K562 treated with DMSO at 1 percent for 24 hours (cell line): ENCODE results near the gene ALDH4A1. TPM values are rescaled to one million over a fixed set of nuclear protein-coding genes. Genes with fewer than 3 reads are reported as not detected.

Source experiments
- total RNA-seq: library from RNA; unstranded; fragments of 300-600 nt; gene quantifications from 2 replicates; pipeline ENCODE4 v1.2.3, GENCODE V29; 2022; ENCODE audit warnings: low read depth; ENCODE audit not compliant: insufficient read depth

ALDH4A1 gene, protein sequence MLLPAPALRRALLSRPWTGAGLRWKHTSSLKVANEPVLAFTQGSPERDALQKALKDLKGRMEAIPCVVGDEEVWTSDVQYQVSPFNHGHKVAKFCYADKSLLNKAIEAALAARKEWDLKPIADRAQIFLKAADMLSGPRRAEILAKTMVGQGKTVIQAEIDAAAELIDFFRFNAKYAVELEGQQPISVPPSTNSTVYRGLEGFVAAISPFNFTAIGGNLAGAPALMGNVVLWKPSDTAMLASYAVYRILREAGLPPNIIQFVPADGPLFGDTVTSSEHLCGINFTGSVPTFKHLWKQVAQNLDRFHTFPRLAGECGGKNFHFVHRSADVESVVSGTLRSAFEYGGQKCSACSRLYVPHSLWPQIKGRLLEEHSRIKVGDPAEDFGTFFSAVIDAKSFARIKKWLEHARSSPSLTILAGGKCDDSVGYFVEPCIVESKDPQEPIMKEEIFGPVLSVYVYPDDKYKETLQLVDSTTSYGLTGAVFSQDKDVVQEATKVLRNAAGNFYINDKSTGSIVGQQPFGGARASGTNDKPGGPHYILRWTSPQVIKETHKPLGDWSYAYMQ
- total RNA-seq, result 24.3 and 26.7 TPM in 2 replicates

DNA sequence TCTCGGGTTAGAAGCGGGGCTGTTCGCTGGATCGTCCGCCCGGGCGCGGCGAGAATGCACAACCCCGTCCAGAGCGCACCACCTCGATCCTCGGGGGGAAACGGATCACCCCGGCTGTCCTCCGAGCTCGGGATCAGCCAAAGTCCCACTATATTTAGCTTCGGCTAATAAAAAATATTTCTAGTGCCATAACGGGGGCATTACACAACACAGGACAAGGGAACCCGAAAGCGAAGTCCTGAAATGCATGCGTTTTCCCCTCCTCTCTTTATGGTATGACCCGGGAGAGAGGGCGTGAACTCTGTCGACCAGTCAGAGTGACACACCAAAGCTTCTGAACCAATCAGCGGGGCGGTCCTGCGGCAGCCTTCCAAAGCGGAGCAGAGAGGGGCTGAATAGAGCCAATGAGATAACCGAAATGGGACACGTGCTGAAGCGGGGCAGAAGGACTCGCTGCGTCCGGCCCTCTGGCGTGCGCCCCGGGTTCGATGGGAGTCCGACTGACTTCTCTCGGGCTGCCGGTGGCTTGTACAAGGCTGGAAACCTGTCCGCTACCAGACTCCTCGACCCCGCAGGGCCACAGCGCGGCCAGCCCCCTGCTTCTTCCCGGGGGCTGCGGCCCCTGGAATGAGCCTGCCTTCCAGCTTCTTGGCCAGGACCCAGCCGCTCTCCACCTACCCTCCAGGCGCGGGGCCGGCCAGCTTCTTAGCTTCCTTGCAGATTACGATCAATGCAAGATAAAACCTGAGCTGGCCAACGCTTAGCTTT is at the start of gene ALDH4A1:
TSS of gene ALDH4A1 (minus strand) at position 33 of the 768 bp plus-strand sequence. CDS start at position 1, 32 bp downstream.

DNA sequence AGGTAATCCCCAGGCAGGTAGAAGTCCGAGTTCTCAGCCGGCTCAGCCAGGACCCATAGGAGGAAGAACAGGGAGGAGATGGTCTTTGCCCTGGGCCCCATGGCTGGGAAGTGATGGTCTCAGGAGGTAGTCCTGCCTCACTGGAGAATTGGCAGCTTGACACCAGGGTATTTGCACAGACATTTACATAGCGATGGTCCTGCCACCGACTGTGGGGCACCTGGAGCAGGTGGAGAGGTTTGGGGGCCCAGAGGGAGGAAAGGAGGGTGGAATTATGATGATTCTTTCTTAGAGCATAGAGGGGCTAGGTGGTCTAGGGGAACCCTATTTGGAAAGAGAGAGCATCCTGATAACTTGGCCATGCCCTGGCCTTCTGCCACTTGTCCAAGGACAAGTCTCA is 42.8 kb downstream of the ALDH4A1 start, which contains the start of gene TAS1R2:
TSS of gene TAS1R2 (minus strand) at position 101 of the 400 bp plus-strand sequence. CDS start at position 101, 0 bp downstream.

Other genes with a start within 250 kb of the ALDH4A1 start
- gene TAS1R2, start 42.9 kb downstream of the ALDH4A1 start, total RNA-seq, result not detected in 2 replicates
- 1.6 and 4.4 TPM in 2 replicates for gene IFFO2, start 54.1 kb upstream of the ALDH4A1 start, total RNA-seq